Endodermal cell (in vitro differentiated cells): ENCODE measurements around the gene ZNF460. TPM values are rescaled to one million over a fixed set of nuclear protein-coding genes. Genes with fewer than 3 reads are reported as not detected.
"Not testable (repeated sequence)": the region's sequence is repeated elsewhere in the genome, so short reads cannot be mapped to it uniquely, and the experiment has no call there.

Source experiments
- DNase-seq: peaks from one replicate; pipeline ENCODE4 v3.0.0-alpha.2; 2017
- H3K27ac ChIP-seq: 2 replicates; pipeline ENCODE4 v1.5.1; 2013; ENCODE audit warnings: mild to moderate bottlenecking, low read depth, low read length, moderate library complexity
- H3K27me3 ChIP-seq: 2 replicates; pipeline ENCODE4 v1.6.1; 2013; ENCODE audit warnings: mild to moderate bottlenecking, low read length, moderate library complexity; ENCODE audit not compliant: insufficient read depth, control insufficient read depth, poor library complexity, severe bottlenecking
- H3K36me3 ChIP-seq: 2 replicates; pipeline ENCODE4 v1.7.0; 2013; ENCODE audit warnings: mild to moderate bottlenecking, low read length, moderate library complexity; ENCODE audit not compliant: control insufficient read depth, insufficient read depth
- H3K4me1 ChIP-seq: one replicate; pipeline ENCODE4 v1.7.0; 2013; ENCODE audit warnings: low read length; ENCODE audit not compliant: control insufficient read depth, insufficient read depth
- H3K4me3 ChIP-seq: 2 replicates; pipeline ENCODE4 v1.5.1; 2013; ENCODE audit warnings: mild to moderate bottlenecking, low read length, moderate library complexity
- H3K9ac ChIP-seq: 2 replicates; pipeline ENCODE4 v1.6.1; 2013; ENCODE audit warnings: mild to moderate bottlenecking, low read length, moderate library complexity; ENCODE audit not compliant: poor library complexity, severe bottlenecking; ENCODE audit errors: extremely low read depth
- H3K9me3 ChIP-seq: 2 replicates; pipeline ENCODE4 v1.6.1; 2013; ENCODE audit warnings: mild to moderate bottlenecking, low read length, moderate library complexity; ENCODE audit not compliant: control insufficient read depth
- H3K27ac Mint-ChIP-seq: 2 replicates; pipeline ENCODE4 v1.8.0; 2020; ENCODE audit warnings: mixed read lengths
- H3K27me3 Mint-ChIP-seq: 2 replicates; pipeline ENCODE4 v1.8.0; 2021; ENCODE audit warnings: mild to moderate bottlenecking, mixed read lengths; ENCODE audit not compliant: insufficient read depth
- H3K36me3 Mint-ChIP-seq: 2 replicates; pipeline ENCODE4 v1.8.0; 2020; ENCODE audit warnings: low read depth, mixed read lengths
- H3K4me1 Mint-ChIP-seq: 2 replicates; pipeline ENCODE4 v1.8.0; 2020; ENCODE audit warnings: mixed read lengths
- H3K4me3 Mint-ChIP-seq: 2 replicates; pipeline ENCODE4 v1.8.0; 2020; ENCODE audit warnings: mild to moderate bottlenecking, moderate library complexity, mixed read lengths
- H3K9me3 Mint-ChIP-seq: 2 replicates; pipeline ENCODE4 v1.8.0; 2020; ENCODE audit warnings: mild to moderate bottlenecking, mixed read lengths
- WGBS, 2 experiments: methylation state at CpG; one replicate each; pipeline versions ENCODE4 v1.1.5 to v1.1.7; 2013; ENCODE audit warnings: missing lambda C conversion rate in 2 of 2, mixed read lengths in 1 of 2; ENCODE audit not compliant: insufficient coverage in 1 of 2, insufficient read length in 1 of 2; 5-methylcytosine and 5-hydroxymethylcytosine counted together
- total RNA-seq, 2 donors: library from RNA; stranded (reverse); fragmentation: NEBNext Ultra II Directional in 1 of 2; extraction: Animal tissue kit (Norgen Biotek cat#: 25700) in 1 of 2; gene quantifications; 2 replicates in 1 of 2; 3 replicates in 1 of 2; pipeline ENCODE4 v1.2.1, GENCODE V29; 2021
- TF ChIP-seq, protein P1 (sequence below): fragments of 200-600 bp; sonication (generic); conservative IDR thresholded peaks from 2 replicates; pipeline ENCODE4 v1.5.0; 2021; ENCODE audit warnings: antibody characterized with exemption, mild to moderate bottlenecking

ZNF460 gene
- total RNA-seq, 2 donors from 2014 or later = 63.9 to 64.0 TPM

- 94 to 95% methylated on average over 5 to 6 of the region's 6 CpGs for WGBS, 2 experiments
- Mint-ChIP-seq H3K4me3 (no peak overlapping the region), H3K36me3 (peaks cover 61% of the 10 kb centered on the region), H3K9me3 (no peaks in the 10 kb centered on the region), H3K4me1 (peaks cover 9% of the 10 kb centered on the region), H3K27ac (no peak overlapping the region), H3K27me3 (no peaks in the 10 kb centered on the region)
- Histone ChIP-seq H3K9ac (no peak overlapping the region), H3K27me3 (no peaks in the 10 kb centered on the region), H3K9me3 (no peaks in the 10 kb centered on the region), H3K4me3 (no peak overlapping the region), H3K27ac (no peak overlapping the region), H3K4me1 (no peaks in the 10 kb centered on the region), H3K36me3 (peaks cover 49% of the 10 kb centered on the region)
- DNase-seq = no peak
- TF ChIP-seq, protein P1, sequence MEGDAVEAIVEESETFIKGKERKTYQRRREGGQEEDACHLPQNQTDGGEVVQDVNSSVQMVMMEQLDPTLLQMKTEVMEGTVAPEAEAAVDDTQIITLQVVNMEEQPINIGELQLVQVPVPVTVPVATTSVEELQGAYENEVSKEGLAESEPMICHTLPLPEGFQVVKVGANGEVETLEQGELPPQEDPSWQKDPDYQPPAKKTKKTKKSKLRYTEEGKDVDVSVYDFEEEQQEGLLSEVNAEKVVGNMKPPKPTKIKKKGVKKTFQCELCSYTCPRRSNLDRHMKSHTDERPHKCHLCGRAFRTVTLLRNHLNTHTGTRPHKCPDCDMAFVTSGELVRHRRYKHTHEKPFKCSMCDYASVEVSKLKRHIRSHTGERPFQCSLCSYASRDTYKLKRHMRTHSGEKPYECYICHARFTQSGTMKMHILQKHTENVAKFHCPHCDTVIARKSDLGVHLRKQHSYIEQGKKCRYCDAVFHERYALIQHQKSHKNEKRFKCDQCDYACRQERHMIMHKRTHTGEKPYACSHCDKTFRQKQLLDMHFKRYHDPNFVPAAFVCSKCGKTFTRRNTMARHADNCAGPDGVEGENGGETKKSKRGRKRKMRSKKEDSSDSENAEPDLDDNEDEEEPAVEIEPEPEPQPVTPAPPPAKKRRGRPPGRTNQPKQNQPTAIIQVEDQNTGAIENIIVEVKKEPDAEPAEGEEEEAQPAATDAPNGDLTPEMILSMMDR = no peak
These were observed 34.3 kb upstream of the ZNF460 start for GRCh38 chr19:57245959-57246358.

DNA sequence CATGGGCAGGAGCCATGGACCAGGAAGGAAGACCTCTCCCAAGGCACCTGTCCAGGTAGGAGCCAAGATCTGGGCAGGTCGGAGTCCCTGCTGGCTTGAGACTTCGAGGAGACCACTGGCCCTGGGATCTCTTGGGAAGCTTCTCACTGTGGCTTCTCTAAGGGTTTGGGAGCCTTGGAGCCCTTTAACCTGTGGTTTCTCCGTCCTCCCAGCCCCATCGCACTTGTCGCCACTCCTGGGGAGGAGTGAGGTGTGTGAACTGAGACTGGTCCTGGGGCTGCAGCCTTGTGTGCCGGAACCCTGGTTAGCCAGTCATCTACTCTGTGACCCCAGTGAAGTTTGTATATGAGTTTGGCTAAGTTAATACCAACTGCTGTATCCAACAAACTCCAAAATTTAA, 31.6 kb upstream of the ZNF460 start:
- no peaks in the 10 kb centered on the region for H3K27me3 ChIP-seq
- H3K4me3 ChIP-seq = no peak overlapping the region
- TF ChIP-seq, protein P1 = no peak
- no peaks in the 10 kb centered on the region for H3K4me1 ChIP-seq
- WGBS, 2 experiments = 88 to 94% methylated on average over 4 to 6 of the region's 6 CpGs
- Mint-ChIP-seq H3K27me3 (no peaks in the 10 kb centered on the region), H3K27ac (no peak overlapping the region), H3K36me3 (peaks cover 69% of the 10 kb centered on the region), H3K4me1 (peaks cover 6% of the 10 kb centered on the region), H3K4me3 (no peak overlapping the region), H3K9me3 (no peaks in the 10 kb centered on the region)
- H3K36me3 ChIP-seq = peaks cover 67% of the 10 kb centered on the region
- no peaks in the 10 kb centered on the region for H3K9me3 ChIP-seq
- no peak overlapping the region for H3K9ac ChIP-seq
- no peak overlapping the region for H3K27ac ChIP-seq
- DNase-seq = peak; percentile 13

- Histone ChIP-seq H3K4me3 (no peak overlapping the region), H3K9me3 (no peaks in the 10 kb centered on the region), H3K36me3 (peaks cover 69% of the 10 kb centered on the region), H3K9ac (no peak overlapping the region), H3K27me3 (no peaks in the 10 kb centered on the region), H3K27ac (no peak overlapping the region), H3K4me1 (no peaks in the 10 kb centered on the region)
- no peaks in the 10 kb centered on the region for H3K9me3 Mint-ChIP-seq
- H3K4me3 Mint-ChIP-seq = no peak overlapping the region
- peaks cover 6% of the 10 kb centered on the region for H3K4me1 Mint-ChIP-seq
- TF ChIP-seq, protein P1 = no peak
- no peak overlapping the region for H3K27ac Mint-ChIP-seq
- H3K36me3 Mint-ChIP-seq = peaks cover 72% of the 10 kb centered on the region
- no peaks in the 10 kb centered on the region for H3K27me3 Mint-ChIP-seq
- WGBS, 2 experiments = no CpG with 5 or more reads among the region's 1 CpG
- no peak for DNase-seq
These were observed 31.0 kb upstream of the ZNF460 start for GRCh38 chr19:57249329-57249728.

DNA sequence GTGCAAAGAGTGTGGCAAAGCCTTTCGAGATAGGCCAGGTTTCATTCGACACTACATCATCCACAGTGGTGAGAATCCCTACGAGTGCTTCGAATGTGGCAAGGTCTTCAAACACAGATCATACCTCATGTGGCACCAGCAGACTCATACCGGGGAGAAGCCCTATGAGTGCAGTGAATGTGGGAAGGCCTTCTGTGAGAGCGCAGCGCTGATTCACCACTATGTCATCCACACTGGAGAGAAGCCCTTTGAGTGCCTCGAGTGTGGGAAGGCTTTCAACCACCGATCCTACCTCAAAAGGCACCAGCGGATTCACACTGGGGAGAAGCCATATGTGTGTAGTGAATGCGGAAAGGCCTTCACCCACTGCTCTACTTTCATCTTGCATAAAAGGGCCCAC, 26.5 kb upstream of the ZNF460 start:
- H3K9me3 ChIP-seq, H3K9me3 Mint-ChIP-seq, H3K4me3 Mint-ChIP-seq, H3K27me3 Mint-ChIP-seq, H3K4me3 ChIP-seq, H3K9ac ChIP-seq, H3K4me1 ChIP-seq, H3K27ac ChIP-seq, H3K4me1 Mint-ChIP-seq, H3K27me3 ChIP-seq, H3K27ac Mint-ChIP-seq: not testable (repeated sequence)
- peaks cover 56% of the 10 kb centered on the region for H3K36me3 ChIP-seq
- 96 to 97% methylated on average over 5 to 11 of the region's 11 CpGs for WGBS, 2 experiments
- peaks cover 58% of the 10 kb centered on the region for H3K36me3 Mint-ChIP-seq
- DNase-seq = peak; percentile 20
